ENCODE measurements around the gene PPP3CB.

The PPP3CB gene

GRCh38 chr10:73495884-73496674 lies at the start of gene PPP3CB:
PPP3CB (minus strand) TSS chr10:73496024; CDS start chr10:73495889, 135 bp downstream.
- DNase-seq (ENCODE audit: low read depth): peak; percentile 91
- TF ChIP-seq, protein P1, sequence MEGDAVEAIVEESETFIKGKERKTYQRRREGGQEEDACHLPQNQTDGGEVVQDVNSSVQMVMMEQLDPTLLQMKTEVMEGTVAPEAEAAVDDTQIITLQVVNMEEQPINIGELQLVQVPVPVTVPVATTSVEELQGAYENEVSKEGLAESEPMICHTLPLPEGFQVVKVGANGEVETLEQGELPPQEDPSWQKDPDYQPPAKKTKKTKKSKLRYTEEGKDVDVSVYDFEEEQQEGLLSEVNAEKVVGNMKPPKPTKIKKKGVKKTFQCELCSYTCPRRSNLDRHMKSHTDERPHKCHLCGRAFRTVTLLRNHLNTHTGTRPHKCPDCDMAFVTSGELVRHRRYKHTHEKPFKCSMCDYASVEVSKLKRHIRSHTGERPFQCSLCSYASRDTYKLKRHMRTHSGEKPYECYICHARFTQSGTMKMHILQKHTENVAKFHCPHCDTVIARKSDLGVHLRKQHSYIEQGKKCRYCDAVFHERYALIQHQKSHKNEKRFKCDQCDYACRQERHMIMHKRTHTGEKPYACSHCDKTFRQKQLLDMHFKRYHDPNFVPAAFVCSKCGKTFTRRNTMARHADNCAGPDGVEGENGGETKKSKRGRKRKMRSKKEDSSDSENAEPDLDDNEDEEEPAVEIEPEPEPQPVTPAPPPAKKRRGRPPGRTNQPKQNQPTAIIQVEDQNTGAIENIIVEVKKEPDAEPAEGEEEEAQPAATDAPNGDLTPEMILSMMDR (conservative IDR thresholded peaks at IDR 0.05; ENCODE audit: low read depth, low read length): no peak
- peak within 1 kb of the TSS; percentile 88 for H3K4me3 ChIP-seq (ENCODE audit: low read length)

DNA sequence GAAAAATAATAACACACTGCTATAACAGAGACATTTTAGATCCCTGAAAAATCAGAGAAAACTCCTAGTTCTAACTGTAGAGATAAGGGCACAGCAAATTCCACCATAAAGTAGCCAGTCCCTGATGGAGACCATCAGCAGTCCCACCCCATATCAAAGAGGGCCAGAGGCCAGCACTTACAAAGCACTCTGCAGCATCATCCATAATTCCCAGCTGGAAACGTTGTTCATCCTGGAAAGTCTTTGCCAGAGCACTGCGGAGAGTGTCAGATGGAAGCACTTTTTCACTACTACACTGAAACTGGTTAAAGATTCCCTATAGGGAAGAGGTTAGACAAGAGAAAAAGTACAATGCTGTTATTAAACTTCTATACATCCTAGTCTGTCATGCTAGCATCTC lies 49.5 kb upstream of the PPP3CB start:
- no peak for DNase-seq (ENCODE audit: low read depth)
- TF ChIP-seq, protein P1 (conservative IDR thresholded peaks at IDR 0.05; ENCODE audit: low read depth, low read length): no peak
- no peak overlapping the region for H3K4me3 ChIP-seq (ENCODE audit: low read length)

GRCh38 chr10:73537709-73538108 lies 41.9 kb upstream of the PPP3CB start:
- TF ChIP-seq, protein P1 (conservative IDR thresholded peaks at IDR 0.05; ENCODE audit: low read depth, low read length): no peak
- H3K4me3 ChIP-seq (ENCODE audit: low read length): no peak overlapping the region
- no peak for DNase-seq (ENCODE audit: low read depth)

DNA sequence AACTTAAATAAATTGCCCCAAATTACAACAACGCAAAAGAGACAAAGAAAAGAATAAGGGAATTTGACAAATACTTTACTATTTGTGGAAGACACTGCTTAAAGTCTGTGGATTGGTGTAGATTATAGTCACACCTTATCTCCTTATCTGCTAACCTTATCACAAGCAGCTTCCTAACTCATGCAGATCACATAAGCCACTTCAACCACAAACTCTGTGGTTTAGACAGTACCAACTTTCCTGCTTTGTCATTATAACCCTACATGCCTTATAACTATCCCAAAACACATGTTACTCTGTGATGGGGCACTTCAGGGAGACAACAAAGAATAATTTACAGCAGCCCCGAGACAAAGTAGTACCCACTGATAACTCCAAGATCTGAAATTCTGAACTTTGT lies 41.5 kb upstream of the PPP3CB start:
- no peak overlapping the region for H3K4me3 ChIP-seq (ENCODE audit: low read length)
- TF ChIP-seq, protein P1 (conservative IDR thresholded peaks at IDR 0.05; ENCODE audit: low read depth, low read length): no peak
- no peak for DNase-seq (ENCODE audit: low read depth)

DNA sequence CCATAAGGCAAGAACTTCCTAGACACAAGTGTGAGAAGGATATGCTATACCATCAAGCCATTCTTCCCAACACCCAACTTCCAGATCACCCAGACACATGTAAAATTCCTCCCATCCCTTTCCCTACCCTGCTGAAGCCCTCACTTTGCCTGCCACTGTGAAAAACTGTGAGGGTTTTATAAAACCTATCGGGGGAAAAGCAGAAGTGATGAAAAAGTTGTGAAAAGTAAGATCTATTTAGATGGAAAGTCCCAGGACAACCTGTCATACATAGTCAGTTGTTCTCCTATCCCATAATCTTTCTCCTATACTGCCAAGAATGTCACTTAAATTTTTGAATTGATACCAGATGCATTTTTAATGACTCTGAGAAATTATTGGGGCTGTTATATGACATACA lies 39.0 kb upstream of the PPP3CB start:
- no peak for DNase-seq (ENCODE audit: low read depth)
- TF ChIP-seq, protein P1 (conservative IDR thresholded peaks at IDR 0.05; ENCODE audit: low read depth, low read length): no peak
- no peak overlapping the region for H3K4me3 ChIP-seq (ENCODE audit: low read length)

DNA sequence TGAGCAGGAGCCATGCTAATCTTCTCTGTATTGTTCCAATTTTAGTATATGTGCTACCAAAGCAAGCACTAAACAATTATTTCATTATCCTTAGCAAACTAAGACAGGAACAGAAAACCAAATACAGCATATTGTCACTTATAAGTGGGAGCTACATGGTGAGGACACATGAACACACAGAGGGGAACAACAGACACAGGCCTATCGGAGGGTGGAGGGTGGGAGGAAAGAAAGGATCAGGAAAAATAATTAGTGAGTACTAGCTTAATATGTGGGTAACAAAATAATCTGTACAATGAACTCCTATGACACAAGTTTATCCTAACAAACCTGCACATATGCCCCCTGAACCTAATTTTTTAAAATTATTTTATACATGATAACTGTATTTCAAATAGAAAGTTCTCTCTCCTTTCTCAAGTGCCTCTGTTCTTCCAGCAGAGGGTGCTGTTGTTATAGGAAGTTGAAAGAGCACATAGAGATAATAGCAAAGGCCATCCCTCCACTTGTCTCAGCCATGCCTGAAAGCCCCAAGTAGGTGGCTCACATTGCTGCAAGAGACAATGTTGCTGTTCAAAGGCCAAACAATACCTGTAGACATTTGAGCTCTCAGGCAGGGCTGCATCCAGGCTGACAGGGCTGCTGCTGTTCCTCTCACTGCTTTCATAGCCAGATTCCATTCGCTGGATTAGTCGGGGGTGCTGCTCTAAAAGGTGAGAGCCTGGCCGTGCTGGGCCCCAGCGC lies 33.4 kb upstream of the PPP3CB start:
- no peak for DNase-seq (ENCODE audit: low read depth)
- TF ChIP-seq, protein P1 (conservative IDR thresholded peaks at IDR 0.05; ENCODE audit: low read depth, low read length): peak; percentile 82
- no peak overlapping the region for H3K4me3 ChIP-seq (ENCODE audit: low read length)

All from retinal pigment epithelial cell (primary cell).